OCI-M2 (cell line): ENCODE results near the gene ARHGAP22.

Source experiments
- DNase-seq: peaks from one replicate; lab custom pipeline; 2025; ENCODE audit not compliant: unreplicated experiment; lab: John Stamatoyannopoulos, UW

Gene ARHGAP22

DNA sequence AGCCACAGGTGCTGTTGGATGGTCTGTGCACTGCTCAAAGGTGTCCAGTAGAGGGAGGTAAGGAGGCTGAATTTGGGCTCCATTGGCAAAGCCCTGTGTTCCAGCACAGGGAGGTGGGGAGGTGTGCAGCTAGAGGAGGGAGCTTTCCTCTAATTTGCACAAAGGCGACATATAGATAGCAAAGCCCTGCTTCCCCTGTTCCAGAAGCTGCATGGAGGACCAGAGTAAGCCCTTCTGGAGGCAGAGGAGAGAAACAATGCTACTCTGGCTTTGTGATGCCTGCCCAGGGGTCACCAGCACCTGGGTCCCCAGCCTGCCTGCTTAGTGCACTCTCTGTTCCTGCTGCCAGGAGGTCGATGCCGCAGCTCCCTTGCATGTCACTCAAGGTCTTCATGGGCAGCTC, 3.4 kb upstream of the ARHGAP22 start:
- no peak for DNase-seq

DNA sequence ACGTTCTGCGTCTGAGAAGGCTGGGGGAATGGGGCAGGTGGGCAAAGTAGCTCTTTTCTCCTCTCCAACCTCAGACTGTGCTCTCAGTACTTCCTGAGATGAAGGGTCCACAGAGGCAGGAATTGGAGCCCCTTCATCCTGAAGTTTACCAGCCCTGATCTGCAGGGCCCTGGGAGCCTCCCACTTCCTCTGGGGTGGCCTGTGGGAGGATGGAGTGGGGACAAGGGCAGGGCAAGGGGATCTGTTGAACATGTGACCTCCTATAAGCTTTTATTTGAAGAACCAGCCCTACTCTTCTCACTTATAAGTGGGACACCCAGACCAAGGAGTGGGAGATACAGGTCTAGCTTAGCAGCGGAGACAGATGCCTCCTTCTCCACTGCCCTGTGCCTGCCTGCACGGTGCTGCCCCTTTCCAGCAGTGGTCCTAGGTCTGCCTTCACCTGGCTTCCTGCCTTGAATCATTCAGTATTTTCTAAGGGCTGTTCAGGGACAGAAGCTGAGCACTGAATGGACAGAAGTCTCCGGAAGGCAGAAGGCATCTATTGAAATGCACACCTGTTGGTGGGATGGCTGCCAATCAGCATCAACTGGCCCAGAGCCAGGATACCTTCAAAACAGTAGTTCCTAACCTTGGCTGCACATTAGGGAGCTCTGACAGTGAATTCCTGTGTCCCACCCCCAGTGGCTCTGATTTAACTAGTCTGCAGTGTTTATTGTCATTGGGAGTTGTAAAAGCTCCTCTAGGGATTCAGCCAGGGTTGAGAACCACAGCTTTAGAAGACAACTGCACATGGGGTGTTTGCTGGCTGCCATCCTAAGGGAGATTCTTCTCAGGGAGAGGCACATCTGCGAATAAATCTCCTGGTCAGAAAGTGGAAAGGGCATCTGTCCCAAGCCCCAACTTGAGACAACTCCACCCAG, 2.7 kb upstream of the ARHGAP22 start:
- no peak for DNase-seq

DNA sequence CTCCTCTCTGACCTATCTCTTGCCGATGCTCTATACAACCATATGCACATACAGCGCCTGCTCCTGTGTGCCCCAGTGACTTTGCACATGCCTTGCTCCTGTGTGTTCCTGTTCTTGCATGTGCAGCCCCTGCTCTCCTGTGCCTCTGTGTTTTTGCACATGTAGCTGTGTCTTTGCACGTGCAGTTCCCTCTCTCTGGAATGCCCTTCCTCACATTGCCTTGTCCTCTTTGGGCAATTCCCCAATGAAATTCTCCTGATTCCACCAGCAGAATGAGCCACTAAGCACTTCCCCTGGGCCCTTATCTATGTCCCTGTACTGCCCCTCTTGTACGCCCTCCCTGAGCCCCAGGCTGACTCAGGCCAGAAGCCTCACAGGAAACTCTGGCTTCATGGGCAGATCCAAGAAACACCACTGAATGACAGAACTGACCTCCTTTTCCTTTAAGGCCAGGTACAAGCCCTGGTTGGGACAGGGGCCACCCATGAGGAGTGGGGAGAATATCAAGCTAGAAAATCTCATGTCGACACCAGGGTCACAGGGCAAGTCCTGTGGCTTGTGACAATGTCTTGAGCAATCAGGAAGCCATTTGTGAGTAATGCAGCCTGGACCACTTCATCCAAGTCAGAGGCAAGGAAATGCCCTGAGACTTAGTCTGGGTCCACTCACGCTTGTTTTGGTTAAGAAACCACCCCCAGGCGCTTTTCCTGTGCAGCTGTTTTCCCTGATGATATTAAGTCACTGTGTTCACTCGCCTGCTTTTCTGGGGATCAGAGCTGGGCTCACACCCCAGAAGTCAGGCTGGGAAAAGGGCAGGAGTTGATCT, 1.9 kb upstream of the ARHGAP22 start:
- no peak for DNase-seq

DNA sequence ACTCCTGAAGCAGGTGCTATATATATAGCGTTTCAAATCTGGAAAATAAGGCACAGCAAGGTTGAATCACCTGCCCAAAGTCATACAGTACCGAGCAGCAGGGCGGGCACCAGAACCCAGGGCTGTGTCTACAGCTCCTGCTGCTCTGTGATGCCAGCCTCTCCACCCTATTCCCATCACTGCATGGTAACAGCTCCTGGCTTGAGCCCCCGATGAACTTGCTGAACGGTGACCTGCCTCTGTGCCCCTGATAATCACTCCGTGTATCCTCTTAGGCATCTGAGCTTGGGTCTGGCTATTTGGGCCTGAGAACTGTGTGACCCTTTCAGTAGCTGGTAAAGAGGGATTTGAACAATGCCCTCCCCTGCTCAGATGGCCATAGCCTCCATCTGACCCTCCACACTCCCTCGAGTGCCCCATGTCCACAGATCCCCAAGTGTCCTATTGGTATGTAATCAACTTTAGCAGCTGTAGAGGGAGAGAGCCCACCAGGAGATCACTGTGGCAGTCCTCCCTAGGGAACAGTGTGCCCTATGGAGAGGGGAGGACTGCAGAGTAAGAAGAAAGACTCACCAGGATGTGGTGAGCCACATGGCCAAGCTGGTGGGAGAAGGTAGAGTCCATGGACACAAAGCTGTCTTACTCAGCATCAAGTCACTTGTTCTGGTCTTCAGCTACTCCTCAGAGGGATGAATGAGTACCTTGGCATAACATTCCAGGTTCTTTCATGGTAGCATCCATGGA, 1.1 kb upstream of the ARHGAP22 start:
- DNase-seq, result no peak

DNA sequence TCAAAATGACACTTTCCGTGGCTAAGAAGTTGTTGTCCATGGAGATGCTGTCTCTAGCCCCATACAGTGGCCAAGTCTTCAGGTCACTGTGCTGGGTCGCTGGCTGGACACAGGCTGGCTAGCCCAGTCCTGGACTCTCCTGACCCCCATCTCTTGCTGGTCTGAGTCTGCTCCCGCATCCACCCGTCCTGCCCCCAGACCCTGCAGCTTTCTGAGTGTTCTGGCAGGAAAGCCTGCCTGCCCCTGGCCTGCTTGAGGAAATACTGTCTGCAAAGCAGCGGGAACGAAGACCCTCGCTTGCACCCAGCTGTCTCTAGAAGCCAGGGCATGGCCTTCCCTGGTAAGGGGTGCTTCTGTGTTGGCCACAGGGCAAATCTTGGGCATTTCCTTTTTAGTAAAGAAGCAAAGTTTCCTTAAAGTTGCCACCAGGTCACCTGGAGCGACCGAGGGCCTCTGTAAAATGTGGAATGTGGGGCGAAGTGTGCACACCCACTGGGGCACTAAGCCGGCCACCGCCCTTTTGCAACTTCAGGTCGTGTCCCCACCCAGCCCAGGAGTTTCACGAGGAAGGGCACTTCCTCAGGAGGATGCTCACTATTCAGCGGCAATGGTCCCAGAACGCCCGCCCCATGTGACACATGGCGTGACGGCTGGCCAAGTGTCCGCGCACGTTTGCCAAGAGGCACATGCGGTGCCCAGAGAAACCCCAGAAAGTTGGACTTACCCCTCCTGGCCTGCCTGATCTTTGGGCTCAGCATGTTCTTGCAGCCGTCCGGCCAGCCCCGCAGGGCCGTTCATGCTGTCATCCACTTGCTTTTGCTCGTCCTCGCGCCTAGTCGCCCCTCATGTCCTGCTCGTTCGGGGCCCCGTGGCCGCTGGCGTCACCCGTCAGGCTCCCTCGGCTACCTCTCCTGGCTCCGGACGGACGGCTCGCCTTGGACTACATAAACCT, 558 bp downstream of the ARHGAP22 start:
- DNase-seq, result no peak

DNA sequence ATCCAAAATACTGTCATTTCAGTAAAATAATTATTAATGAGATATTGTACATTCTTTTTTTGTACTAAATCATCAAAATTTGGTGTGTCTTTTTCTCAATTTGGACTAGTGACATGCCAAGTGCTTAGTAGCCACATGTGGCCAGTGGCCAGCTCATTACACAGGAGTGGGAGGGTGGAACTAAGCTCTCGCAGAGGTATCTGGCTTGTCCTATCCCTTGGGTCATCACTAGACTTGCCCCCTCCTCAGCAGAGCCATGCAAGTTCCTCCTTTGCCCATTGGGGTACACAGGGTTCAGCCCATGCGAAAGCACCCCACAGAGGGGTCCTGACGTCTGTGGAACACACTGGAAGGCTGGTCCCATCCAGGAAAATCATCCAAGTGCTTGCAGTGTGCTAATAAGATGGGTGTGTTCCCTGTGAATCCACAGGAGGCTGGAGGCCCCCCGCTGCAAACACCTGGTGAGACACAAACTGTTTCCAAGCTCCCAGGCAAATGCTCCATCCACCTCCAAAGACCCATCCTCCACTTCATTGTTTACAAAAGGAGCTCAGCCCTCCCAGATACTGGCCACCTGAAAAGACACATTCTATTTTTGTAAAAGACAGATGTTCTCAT, 1.3 kb downstream of the ARHGAP22 start:
- DNase-seq, result no peak

DNA sequence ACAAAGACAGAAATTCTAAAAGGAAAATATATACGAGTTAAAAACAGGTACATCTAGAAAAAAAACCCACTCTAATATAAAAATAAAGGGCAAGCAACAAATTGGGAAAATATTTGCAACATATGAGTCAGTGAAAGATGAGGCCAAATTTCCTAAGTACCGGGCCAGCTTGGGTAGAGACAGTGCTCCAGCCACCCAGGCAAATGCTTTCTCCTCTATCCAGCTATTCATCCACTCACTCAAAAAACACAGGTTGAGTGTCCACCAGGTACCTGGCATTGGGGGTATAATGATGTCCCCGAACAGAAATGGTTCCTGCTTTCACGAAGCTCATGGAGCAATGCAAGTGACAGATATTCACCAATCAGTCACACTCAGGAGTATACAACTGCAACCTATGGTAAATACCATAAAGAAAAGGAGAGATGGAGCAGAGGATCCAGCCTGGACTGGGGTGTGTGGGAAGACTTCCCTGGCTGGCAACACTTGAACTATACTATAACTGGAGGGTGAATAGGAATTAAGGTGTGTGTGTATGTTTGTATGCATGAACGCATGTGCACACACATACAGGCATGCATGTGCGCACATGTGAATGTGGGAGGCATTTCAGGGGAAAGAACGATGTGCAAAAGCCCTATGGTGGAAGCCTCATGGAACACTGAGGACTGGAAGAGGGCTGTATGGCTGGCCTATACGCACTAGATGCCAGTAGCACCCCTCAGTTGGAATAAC, 2.3 kb downstream of the ARHGAP22 start:
- DNase-seq, result no peak

DNA sequence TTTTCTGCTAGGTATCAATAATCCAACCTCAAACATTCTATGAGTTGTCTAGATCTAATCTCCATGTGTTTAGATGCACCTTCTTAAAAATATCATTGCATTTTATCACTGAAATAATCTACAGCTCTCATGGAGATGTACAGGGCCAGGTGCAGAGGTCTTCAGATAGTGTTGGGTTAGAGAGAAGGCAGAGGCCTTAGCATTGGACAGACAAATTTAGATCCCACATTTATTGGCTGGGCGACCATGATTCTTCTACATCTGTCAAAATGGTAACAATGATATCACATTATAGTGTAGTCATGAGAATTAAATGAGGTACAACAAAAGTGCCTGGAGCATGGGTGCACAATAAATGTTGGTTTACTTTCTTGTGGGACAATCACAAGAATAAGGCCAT, 3.1 kb downstream of the ARHGAP22 start:
- DNase-seq, result no peak

DNA sequence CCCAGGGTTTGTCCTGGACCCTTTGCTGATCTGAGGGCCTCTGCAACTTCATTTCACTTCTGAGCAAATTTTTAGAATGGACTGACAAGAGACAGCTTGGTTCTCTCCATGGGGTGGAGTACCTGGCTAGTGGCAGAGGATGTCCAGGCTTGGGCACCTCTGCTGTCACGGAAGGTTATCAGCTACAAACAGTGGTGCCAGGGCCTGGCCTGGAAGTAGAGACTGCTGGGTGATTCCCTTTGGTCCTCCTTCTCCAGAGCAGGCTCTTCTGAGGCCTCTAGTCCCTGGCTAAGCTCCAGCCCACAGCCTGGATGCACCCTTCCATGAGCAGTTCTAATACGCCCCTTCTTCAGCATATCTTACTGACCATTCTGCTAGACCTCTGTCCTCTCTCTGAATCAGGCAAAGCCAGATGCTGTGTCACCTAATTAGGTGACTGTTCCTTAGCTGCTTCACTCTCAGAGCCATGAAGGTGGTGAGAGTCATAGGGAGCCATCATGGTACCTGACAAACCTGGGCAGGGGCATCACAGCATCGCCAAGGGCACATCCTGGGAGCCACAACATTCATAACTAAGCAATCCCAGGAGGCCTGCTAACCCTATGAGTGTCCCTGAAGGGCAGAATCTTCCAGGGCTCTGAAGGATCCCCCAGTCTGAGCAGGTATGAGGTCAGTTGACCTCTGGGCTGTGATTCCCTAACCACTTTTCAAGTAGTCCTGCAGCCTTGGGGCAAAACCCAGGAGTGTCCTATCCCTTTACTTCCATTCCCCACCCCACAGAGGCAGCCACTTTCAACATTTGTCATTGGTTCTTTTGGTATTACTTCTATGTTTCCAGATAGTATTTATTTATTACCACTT, 4.0 kb downstream of the ARHGAP22 start:
- DNase-seq, result no peak

DNA sequence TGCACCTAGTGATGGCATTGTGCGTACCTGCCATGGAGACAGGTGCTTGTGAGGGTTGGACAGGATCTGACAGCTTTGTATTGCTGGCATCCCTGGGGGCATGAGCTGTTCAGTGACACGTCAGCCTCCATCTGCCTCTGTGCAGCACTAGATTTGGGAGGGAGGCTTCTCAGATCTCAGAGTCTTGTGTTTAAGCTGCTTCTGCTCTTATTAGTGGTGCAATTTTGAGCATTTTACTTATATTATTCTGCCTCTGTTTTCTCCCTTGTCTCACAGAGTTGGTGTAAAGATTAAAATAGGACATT, 5.1 kb downstream of the ARHGAP22 start:
- DNase-seq, result no peak

DNA sequence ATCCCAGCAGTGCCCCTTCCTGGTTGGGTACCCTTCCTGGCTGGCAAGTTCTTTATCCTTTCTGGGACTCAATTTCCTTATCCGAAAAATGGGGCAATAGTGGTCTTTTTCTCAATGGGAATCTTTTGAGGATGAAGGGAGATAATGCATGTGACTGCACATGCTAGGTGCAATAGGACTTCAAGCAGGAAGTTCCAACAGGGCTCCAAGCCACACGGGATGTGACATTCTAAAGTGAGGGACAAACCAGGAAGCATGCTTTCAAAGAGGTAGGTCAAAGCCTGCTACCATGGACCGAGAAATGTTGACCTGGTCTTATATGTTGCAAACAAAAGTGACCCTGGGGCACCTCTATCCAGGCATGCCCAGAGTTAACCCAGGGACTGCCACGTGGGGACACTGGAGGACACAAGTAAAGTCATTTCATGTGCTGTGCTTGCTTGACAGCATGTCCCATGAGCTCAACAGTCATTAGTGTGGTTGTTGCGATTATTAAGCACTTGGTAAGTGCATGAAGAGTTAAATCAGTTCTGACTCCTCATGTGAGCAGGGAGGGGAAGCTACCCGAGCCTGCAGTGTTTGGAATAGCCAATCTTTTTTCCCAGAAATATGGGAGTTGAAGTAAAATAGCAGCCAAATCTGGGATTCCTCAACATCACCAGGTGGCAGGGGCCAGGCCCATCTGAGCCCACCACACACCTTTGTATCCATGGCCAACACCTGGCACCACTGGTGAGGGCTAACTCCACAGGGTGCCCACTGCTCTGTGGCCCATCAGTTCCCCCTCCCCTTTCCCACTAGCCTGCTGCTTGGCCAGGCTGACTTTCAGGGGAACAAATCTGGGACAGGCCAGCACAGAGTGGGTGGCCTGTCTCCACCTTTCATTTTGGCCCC, 5.7 kb downstream of the ARHGAP22 start:
- no peak for DNase-seq

DNA sequence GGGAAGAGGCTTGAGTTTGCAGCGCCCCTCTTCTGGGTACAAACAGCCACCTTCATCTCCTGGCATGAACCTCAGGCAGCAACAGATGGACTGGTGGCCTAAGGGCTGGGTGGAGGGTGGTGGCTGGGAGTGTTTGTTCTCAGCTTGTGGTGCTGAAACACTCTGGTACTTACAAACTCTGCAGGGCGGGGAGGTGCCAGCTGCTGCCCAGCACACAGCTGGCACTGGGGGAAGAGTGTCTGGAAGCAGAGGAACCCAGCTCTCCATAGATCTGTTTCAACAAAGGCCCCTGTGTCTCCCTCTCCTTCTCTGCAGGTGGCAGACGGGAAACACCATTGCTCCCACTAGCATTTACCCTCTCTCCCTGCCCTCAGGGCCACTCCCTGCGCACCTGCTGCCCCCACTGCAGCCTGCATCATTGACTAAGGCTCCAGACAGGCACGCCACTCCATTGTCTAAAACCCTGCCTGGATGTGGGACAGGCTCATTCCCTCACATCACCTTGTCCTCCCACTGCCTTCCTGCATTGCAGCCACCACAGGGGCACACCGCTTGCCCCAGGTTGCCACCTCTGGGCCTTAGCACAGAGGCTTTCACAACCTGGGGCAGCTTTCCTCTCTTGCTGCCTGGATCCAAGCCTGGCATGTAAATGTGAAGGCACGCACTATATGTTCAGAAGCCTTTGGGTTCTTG, 6.5 kb downstream of the ARHGAP22 start:
- no peak for DNase-seq

DNA sequence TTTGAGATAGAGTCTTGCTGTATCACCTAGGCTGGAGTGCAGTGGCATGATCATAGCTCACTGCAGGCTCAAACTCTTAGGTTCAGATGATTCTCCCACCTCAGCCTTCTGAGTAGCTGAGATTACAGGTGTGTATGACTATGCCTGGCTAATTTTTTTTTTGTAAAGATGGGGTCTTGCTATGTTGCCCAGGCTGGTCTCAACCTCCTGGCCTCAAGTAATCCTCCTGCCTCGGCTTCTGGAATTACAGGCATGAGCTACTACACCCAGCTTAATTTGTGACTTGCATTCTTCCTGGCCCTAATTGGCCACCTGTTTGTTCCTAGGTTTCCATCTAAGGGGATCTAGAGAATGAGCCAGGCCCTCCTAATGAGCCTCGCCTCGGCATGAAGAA, 9.3 kb downstream of the ARHGAP22 start:
- DNase-seq, result no peak

DNA sequence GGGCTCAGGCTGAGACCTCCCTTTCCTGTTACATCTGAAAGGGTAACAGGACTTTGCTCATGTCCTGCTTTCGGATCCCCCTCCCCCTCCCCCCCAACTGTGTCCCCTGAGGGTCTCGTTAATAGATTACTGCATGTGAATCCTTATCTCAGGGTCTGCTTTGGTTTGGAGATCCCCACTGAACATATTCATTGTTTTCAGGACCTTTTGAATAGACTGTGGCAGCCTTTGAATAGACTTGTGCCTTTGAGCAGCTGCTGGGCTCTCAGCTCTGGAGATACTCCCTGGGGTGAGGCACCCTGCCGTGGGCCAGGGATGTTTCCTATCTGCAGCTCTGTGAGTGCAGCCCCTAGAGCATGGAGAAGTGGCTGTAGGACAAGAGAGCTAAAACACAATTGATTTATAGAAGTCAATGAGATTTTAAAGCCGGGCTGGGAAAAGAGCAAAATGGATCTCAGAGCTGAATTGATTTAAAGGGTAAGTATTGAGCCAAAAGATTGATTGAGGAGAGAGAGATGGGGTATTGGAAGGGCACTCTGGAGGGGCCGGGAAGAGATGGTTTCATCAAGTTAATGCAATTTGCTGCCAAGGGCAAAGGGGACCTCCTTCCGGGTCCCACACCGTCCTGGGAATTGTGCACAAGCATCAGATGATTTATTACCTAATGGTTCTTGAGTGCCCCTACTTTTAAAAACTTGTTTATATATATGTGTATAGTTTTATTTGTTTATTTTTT, 9.9 kb downstream of the ARHGAP22 start:
- no peak for DNase-seq

DNA sequence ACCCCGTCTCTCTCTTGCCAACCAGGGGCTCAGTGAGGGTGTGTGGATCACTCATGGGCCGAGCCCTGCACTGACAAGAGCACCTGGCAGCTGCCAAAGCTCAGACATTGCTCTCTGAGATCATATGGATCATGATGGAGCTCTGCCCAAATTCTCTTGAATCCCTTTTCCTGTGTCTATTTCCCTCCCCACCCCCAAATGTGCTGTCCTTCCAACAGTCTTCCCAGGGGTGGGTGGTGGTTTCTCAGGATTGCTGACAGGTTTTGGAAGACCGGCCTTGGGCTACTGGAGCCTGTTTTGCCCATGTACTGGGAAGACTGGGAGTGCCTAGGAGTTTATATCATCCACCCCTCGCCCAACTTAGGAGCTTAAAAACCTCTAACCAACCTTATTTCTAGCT, 10.5 kb downstream of the ARHGAP22 start:
- DNase-seq, result no peak

DNA sequence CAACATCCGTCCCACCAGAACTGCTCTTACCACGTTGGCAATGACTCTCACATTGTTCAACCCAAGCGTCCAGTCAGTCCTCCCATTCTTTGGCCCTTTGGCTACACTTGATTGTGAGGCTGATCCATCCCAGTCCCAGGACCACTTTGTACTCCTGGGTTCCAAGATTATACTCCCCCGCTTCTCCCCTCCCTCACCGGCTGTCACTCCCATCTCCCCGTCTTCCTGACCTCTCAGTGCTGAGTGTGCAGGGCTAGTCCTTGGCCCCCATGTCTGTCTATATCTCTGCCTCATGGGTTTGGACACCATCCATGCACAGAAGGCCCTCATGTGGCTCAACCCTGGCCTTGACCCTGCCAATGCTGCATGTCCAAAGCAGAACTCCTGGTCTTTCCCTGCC, 12.5 kb downstream of the ARHGAP22 start:
- no peak for DNase-seq
